OCI-LY1 (cell line): ENCODE measurements around the gene CHD5.

Experiments used
- CTCF ChIP-seq: fragments of 200-600 bp; sonication (generic), shearing (Covaris generic); IDR thresholded peaks from 2 replicates; pipeline ENCODE4 v1.5.1; 2017; ENCODE audit warnings: mild to moderate bottlenecking, antibody characterized with exemption, low read length, moderate library complexity, mixed read lengths
- EZH2 ChIP-seq: fragments of 200-600 bp; sonication (generic), shearing (Covaris generic); IDR thresholded peaks from 2 replicates; pipeline ENCODE4 v1.8.0; 2017; ENCODE audit warnings: borderline replicate concordance, mixed run types, mild to moderate bottlenecking, antibody characterized with exemption, low read length, moderate library complexity, mixed read lengths

- TF ChIP-seq CTCF, result no peak
- no peak for TF ChIP-seq EZH2
Observed at GRCh38 chr1:6134741-6135510, 45.2 kb downstream of the CHD5 start.
